ENCODE data around the gene RPL13A.
A peak's percentile ranks its signal among the peaks of the same experiment; 100 is the strongest.

The RPL13A gene

DNA sequence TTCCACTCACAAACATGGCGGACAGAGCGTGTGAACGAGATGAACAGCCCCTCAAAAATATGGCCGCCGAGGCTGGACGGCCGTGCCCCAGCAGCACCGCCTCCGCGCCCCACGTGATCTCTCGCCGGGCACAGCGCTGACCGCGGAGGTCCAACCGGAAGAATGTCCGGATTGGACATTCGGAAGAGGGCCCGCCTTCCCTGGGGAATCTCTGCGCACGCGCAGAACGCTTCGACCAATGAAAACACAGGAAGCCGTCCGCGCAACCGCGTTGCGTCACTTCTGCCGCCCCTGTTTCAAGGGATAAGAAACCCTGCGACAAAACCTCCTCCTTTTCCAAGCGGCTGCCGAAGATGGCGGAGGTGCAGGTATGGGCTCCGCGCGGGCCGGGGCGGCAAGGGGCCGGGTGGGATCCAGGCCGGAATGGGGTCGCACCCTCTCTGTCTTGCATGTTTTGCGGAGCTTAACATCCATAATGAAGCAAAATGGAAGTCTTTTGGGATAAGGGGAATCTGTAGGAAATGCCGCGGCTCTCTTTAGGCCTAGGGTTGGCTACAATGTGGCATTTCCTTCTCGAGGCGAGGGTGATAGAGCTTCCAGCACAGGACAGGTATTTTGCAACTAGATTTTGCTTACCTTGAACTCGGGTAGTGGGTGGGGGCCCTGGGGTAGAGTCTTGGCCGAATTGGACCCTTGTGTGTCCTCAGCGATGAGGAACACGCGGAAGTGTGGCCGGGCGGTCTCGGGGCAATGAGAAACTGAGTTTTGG, at the start of gene RPL13A:
Gene RPL13A, plus strand, starts transcription at position 332 of the 769 bp plus-strand sequence. Its CDS starts 22 bp downstream, at position 354.
- peak within 1 kb of the TSS; percentile 90 for H3K4me3 ChIP-seq (ENCODE audit: low read depth, low read length)
- TF ChIP-seq, protein P1, sequence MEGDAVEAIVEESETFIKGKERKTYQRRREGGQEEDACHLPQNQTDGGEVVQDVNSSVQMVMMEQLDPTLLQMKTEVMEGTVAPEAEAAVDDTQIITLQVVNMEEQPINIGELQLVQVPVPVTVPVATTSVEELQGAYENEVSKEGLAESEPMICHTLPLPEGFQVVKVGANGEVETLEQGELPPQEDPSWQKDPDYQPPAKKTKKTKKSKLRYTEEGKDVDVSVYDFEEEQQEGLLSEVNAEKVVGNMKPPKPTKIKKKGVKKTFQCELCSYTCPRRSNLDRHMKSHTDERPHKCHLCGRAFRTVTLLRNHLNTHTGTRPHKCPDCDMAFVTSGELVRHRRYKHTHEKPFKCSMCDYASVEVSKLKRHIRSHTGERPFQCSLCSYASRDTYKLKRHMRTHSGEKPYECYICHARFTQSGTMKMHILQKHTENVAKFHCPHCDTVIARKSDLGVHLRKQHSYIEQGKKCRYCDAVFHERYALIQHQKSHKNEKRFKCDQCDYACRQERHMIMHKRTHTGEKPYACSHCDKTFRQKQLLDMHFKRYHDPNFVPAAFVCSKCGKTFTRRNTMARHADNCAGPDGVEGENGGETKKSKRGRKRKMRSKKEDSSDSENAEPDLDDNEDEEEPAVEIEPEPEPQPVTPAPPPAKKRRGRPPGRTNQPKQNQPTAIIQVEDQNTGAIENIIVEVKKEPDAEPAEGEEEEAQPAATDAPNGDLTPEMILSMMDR (IDR thresholded peaks at IDR 0.05; ENCODE audit: low read depth, low read length) = no peak

DNA sequence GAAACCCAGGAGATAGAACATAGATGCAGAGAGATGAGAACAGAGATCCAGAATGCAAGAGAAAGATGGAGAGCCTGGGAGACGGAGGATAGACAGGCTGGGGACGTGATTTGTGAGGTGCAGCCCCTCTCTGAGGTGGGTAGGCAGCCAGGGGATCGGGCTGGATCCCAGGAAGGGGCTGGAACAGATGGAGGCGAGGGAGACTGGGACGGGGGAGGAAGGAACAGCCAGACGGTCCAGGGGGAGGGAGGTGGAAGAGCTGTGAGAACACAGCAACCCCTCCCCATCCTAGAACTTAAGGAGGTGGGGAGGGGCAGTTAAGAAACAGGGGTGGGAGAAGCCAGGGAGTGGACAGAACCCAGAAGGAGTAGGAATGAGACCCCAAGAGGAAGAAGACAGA, 49.1 kb upstream of the RPL13A start:
- H3K4me3 ChIP-seq (ENCODE audit: low read depth, low read length) = no peak overlapping the region
- TF ChIP-seq, protein P1 (IDR thresholded peaks at IDR 0.05; ENCODE audit: low read depth, low read length) = no peak

DNA sequence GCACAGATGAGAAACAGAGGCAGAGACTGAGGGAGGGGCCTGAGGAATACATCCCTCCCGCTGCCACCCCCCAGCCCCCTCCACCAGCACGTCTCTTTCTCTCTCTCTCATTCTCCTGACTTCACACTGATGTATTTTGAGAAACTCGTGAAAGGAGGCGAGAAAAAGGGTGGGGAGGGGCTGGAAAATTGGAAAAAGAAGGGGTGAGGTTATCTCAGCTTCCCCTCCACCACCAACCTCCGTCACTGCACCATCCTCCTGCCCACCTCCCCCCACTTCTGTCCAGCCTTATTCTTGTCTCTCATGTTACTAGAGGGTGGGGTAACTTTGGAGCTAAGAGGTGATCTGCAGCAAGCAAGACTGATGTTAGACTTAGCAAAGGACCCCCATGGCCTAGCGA, 47.6 kb upstream of the RPL13A start:
- TF ChIP-seq, protein P1 (IDR thresholded peaks at IDR 0.05; ENCODE audit: low read depth, low read length) = no peak
- H3K4me3 ChIP-seq (ENCODE audit: low read depth, low read length) = no peak overlapping the region

DNA sequence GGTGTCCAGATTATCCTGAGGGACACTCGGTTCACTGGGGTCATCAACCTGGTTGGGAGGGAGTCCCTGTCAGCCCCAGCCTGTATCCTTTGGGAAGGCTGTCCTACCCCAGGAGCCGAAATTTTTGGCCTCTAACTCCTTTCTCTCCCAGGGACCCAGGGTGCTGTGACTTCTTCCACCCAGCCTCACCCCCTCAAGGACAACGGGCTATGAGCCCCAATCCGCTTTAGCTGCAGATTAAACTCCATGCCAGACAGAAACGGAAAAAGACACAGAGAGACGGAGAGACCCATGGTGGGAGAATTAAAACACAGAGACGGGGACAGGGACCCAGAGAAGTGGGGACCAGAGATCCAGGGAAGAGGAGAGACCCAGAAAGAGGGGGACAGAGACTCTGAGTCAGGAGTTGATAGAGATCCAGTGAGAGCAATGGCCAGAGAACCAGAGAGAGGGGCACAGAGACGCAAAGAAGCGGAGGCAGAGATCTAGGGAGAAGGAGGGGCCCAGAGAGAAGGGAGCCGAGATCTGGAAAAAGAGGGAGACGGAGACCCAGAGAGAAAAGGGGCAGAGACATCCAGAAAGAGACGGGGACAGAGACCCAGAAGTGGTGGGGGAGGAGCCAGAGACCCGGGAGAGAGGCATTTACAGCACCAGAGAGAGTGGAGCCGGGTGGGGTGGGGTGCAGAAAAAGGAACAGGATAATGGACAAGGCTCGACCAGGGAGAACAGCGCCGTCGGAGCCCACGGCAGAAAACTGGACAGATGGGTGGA, 46.8 kb upstream of the RPL13A start:
- H3K4me3 ChIP-seq (ENCODE audit: low read depth, low read length) = no peak overlapping the region
- TF ChIP-seq, protein P1 (IDR thresholded peaks at IDR 0.05; ENCODE audit: low read depth, low read length) = no peak

DNA sequence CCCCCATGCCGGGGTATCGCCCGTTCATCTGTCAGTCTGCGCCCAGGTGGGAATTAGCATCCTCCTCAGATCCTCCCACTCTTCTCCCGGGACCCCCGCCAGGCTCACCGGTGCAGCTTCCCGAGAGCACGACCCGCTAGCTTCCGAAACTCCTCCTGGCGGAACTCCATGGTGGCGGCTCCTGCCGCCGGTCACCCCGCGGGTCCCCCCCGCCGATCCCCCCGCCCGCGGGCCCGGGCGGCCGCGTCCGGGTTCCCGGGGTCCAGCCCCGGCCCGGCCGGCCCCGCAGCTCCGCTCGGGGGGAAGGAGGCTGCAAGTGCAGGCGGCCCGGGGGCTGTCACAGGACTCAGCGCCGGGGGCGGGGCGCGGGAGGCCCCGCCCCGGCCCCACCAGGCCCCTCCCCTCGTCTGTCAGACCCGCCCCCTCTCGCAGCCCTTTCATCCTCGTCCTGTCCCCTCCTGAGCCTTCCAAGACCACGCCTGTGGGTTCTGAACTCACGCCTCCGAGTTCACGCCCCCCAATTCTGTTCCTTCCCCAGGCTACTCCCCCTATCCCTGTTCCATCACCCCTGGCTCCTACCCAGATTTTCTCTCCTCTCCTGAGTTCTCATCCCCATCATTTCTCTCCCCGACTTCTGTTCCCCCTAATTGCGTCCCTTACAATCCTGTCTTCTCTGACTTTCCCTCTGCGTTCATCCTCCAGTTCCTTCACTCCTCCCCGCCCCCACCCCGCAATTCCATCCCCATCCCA, 46.0 kb upstream of the RPL13A start, which contains the start of gene SLC17A7:
Gene SLC17A7, minus strand, starts transcription at position 318 of the 750 bp plus-strand sequence. Its CDS starts 148 bp downstream, at position 170.
- TF ChIP-seq, protein P1 (IDR thresholded peaks at IDR 0.05; ENCODE audit: low read depth, low read length) = no peak
- peak within 1 kb of the TSS; percentile 27; the same call in 1 of the 2 replicates for H3K4me3 ChIP-seq (ENCODE audit: low read depth, low read length)

DNA sequence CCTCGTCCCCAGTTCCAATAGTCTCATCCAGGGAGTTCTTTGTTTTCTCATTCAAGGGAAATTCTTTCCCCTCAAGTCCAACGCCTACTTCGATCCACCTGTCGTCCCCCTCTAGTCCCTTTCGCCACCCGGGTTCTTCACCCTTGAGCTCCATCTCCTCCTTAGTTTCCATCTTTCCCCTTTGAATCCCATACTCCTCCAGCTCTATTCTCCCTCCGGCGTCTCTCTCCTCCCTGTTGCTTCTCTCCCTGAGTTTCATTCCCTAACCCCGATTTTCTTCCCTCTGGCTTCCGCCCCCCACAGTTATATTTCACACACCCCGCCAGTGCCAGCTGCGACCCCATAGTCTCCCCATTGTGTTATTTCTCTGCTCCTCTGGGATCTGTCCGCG, 45.5 kb upstream of the RPL13A start:
- no peak overlapping the region for H3K4me3 ChIP-seq (ENCODE audit: low read depth, low read length)
- TF ChIP-seq, protein P1 (IDR thresholded peaks at IDR 0.05; ENCODE audit: low read depth, low read length) = no peak
